A549 treated with AZD9567 at 1 μM for 4 hours (cell line): ENCODE measurements around the gene CPEB3. TPM values are rescaled to one million over a fixed set of nuclear protein-coding genes. Genes with fewer than 3 reads are reported as not detected.

Source experiments
- total RNA-seq: library from RNA; stranded (reverse); fragments of 200-300 nt; extraction: Qiagen RNA extraction; gene quantifications from 5 replicates; pipeline ENCODE4 v1.2.3, GENCODE V29; 2022; ENCODE audit not compliant: insufficient read depth

CPEB3 gene
- 0.24 to 0.32 TPM (median 0.31 TPM) in 4 of 5 replicates, not detected in the other for total RNA-seq

DNA sequence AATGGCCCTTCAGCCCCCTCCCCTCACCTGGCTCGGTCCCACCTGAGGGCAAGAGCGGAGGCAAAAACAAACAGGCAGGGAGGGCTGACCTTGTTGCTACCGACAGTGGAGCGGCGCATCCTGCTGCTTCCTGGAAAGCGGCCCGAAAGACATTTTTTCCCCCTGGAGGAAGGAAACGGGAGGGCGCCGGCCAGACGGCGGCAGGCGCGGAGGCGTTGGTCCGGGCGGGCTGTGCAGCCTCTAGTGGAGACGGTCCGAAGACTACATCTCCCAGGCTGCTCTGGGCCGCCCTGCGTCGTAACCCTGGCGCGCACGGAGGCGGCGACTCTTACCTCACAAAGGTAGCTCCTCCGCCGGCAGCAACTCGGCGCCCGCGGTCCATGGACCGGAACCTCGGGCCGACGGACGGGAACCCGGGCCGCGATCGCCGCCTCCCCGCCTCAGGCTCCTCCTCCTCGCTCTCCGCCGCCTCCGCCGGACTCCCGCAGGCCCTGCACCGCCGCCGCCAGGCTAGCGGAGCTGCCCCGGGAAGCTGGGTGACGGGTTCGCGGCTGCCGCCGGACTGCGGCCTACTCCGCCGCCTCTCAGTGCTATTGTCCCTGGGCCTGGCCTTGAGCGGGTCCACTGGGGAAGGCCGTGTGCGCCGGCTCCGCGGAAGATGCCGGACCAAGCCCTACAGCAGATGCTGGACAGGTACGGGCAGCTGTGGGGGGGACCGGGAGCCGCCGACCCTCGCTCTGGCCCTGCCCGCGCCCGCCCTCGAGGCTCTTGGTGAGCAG, at the start of gene CPEB3, which contains the start of gene MARCHF5:
Gene CPEB3 (minus strand): TSS at position 242 of the 779 bp plus-strand sequence. CDS start 50,728 bp downstream, outside the sequence.
Gene MARCHF5 (plus strand): TSS at position 331 of the 779 bp plus-strand sequence. CDS start 328 bp downstream, at position 659.

Other genes starting within 250 kb of the CPEB3 start
- gene MARCHF5, start 89 bp upstream of the CPEB3 start, total RNA-seq, result 32.8 to 34.2 TPM (median 33.2 TPM) in 5 replicates